IPS-15b (cell line): ENCODE data around the gene SPRTN.
"Not testable (repeated sequence)": the region's sequence is repeated elsewhere in the genome, so short reads cannot be mapped to it uniquely, and the experiment has no call there.

Experiments used
- H3K27me3 ChIP-seq: one replicate; pipeline ENCODE4 v1.6.1; 2013; ENCODE audit warnings: low read length; ENCODE audit not compliant: control insufficient read depth, insufficient read depth
- H3K36me3 ChIP-seq: one replicate; pipeline ENCODE4 v1.6.1; 2013; ENCODE audit warnings: low read length; ENCODE audit not compliant: control insufficient read depth, insufficient read depth
- H3K4me1 ChIP-seq: one replicate; pipeline ENCODE4 v1.6.1; 2013; ENCODE audit warnings: mild to moderate bottlenecking, low read length; ENCODE audit not compliant: control insufficient read depth, insufficient read depth
- H3K4me3 ChIP-seq: one replicate; pipeline ENCODE4 v1.5.1; 2013; ENCODE audit warnings: low read depth, low read length
- H3K9ac ChIP-seq: one replicate; pipeline ENCODE4 v1.6.1; 2013; ENCODE audit warnings: low read depth, mild to moderate bottlenecking, low read length
- H3K9me3 ChIP-seq: one replicate; pipeline ENCODE4 v1.6.1; 2013; ENCODE audit warnings: mild to moderate bottlenecking, low read length; ENCODE audit not compliant: control insufficient read depth, insufficient read depth

SPRTN gene

GRCh38 chr1:231337472-231338269, 422 bp upstream of the SPRTN start, which contains the start of gene EXOC8:
TSS of gene EXOC8 (minus strand) at chr1:231337852. CDS start at chr1:231337745, 107 bp downstream.
- H3K4me1 ChIP-seq: peaks cover 3% of the 10 kb centered on the region

GRCh38 chr1:231340328-231341013, 2.4 kb downstream of the SPRTN start:
- Histone ChIP-seq H3K4me3 (no peak overlapping the region), H3K9me3 (no peaks in the 10 kb centered on the region), H3K9ac (no peak overlapping the region), H3K36me3 (no peaks in the 10 kb centered on the region), H3K27me3 (no peaks in the 10 kb centered on the region), H3K4me1 (peaks cover 3% of the 10 kb centered on the region)

More at GRCh38 chr1:231337472-231338269, 422 bp upstream of the SPRTN start, which contains the start of gene EXOC8:
- Histone ChIP-seq H3K27me3 (no peaks in the 10 kb centered on the region), H3K4me3 (peak within 1 kb of the TSS; percentile 92), H3K9me3 (no peaks in the 10 kb centered on the region), H3K36me3 (no peaks in the 10 kb centered on the region), H3K9ac (peak within 1 kb of the TSS; percentile 88)

- no peak overlapping the region for H3K9ac ChIP-seq
Observed at GRCh38 chr1:231347961-231348360, 9.9 kb downstream of the SPRTN start.

GRCh38 chr1:231348442-231348841, 10.3 kb downstream of the SPRTN start:
- Histone ChIP-seq H3K9ac (no peak overlapping the region), H3K36me3 (no peaks in the 10 kb centered on the region), H3K4me1 (no peaks in the 10 kb centered on the region), H3K4me3 (no peak overlapping the region), H3K9me3 (no peaks in the 10 kb centered on the region), H3K27me3 (no peaks in the 10 kb centered on the region)

More at GRCh38 chr1:231347961-231348360, 9.9 kb downstream of the SPRTN start:
- H3K9me3 ChIP-seq: no peaks in the 10 kb centered on the region
- no peak overlapping the region for H3K4me3 ChIP-seq
- no peaks in the 10 kb centered on the region for H3K27me3 ChIP-seq
- no peaks in the 10 kb centered on the region for H3K4me1 ChIP-seq
- no peaks in the 10 kb centered on the region for H3K36me3 ChIP-seq

GRCh38 chr1:231348856-231349255, 10.8 kb downstream of the SPRTN start:
- not testable (repeated sequence) for H3K36me3 ChIP-seq, H3K4me1 ChIP-seq, H3K4me3 ChIP-seq, H3K27me3 ChIP-seq, H3K9ac ChIP-seq, H3K9me3 ChIP-seq

GRCh38 chr1:231351816-231352215, 13.7 kb downstream of the SPRTN start:
- no peaks in the 10 kb centered on the region for H3K27me3 ChIP-seq
- H3K4me3 ChIP-seq: no peak overlapping the region
- no peaks in the 10 kb centered on the region for H3K36me3 ChIP-seq
- H3K9me3 ChIP-seq: no peaks in the 10 kb centered on the region
- H3K9ac ChIP-seq: no peak overlapping the region
- H3K4me1 ChIP-seq: no peaks in the 10 kb centered on the region

GRCh38 chr1:231353086-231353485, 15.0 kb downstream of the SPRTN start:
- H3K4me1 ChIP-seq: no peaks in the 10 kb centered on the region
- no peaks in the 10 kb centered on the region for H3K27me3 ChIP-seq
- no peaks in the 10 kb centered on the region for H3K36me3 ChIP-seq
- no peak overlapping the region for H3K4me3 ChIP-seq
- no peaks in the 10 kb centered on the region for H3K9me3 ChIP-seq
- no peak overlapping the region for H3K9ac ChIP-seq

- Histone ChIP-seq H3K4me1 (no peaks in the 10 kb centered on the region), H3K27me3 (no peaks in the 10 kb centered on the region), H3K9me3 (no peaks in the 10 kb centered on the region), H3K9ac (no peak overlapping the region), H3K4me3 (no peak overlapping the region), H3K36me3 (no peaks in the 10 kb centered on the region)
Observed at GRCh38 chr1:231354330-231355020, 16.4 kb downstream of the SPRTN start.

- no peaks in the 10 kb centered on the region for H3K36me3 ChIP-seq
- H3K9ac ChIP-seq: no peak overlapping the region
- no peaks in the 10 kb centered on the region for H3K9me3 ChIP-seq
- no peak overlapping the region for H3K4me3 ChIP-seq
- no peaks in the 10 kb centered on the region for H3K4me1 ChIP-seq
- no peaks in the 10 kb centered on the region for H3K27me3 ChIP-seq
Observed at GRCh38 chr1:231355171-231355570, 17.1 kb downstream of the SPRTN start.

GRCh38 chr1:231357187-231357772, 19.2 kb downstream of the SPRTN start:
- H3K4me1 ChIP-seq: no peaks in the 10 kb centered on the region

GRCh38 chr1:231357831-231358354, 19.8 kb downstream of the SPRTN start:
- H3K36me3 ChIP-seq: no peaks in the 10 kb centered on the region
- no peaks in the 10 kb centered on the region for H3K27me3 ChIP-seq
- no peak overlapping the region for H3K9ac ChIP-seq
- no peaks in the 10 kb centered on the region for H3K4me1 ChIP-seq
- H3K4me3 ChIP-seq: no peak overlapping the region
- H3K9me3 ChIP-seq: no peaks in the 10 kb centered on the region

More at GRCh38 chr1:231357187-231357772, 19.2 kb downstream of the SPRTN start:
- no peak overlapping the region for H3K9ac ChIP-seq
- no peaks in the 10 kb centered on the region for H3K36me3 ChIP-seq
- no peak overlapping the region for H3K4me3 ChIP-seq
- no peaks in the 10 kb centered on the region for H3K27me3 ChIP-seq
- no peaks in the 10 kb centered on the region for H3K9me3 ChIP-seq
